ENCODE results near the gene TUBGCP3.
"Not testable (repeated sequence)": the region's sequence is repeated elsewhere in the genome, so short reads cannot be mapped to it uniquely, and the experiment has no call there.

Gene TUBGCP3, protein sequence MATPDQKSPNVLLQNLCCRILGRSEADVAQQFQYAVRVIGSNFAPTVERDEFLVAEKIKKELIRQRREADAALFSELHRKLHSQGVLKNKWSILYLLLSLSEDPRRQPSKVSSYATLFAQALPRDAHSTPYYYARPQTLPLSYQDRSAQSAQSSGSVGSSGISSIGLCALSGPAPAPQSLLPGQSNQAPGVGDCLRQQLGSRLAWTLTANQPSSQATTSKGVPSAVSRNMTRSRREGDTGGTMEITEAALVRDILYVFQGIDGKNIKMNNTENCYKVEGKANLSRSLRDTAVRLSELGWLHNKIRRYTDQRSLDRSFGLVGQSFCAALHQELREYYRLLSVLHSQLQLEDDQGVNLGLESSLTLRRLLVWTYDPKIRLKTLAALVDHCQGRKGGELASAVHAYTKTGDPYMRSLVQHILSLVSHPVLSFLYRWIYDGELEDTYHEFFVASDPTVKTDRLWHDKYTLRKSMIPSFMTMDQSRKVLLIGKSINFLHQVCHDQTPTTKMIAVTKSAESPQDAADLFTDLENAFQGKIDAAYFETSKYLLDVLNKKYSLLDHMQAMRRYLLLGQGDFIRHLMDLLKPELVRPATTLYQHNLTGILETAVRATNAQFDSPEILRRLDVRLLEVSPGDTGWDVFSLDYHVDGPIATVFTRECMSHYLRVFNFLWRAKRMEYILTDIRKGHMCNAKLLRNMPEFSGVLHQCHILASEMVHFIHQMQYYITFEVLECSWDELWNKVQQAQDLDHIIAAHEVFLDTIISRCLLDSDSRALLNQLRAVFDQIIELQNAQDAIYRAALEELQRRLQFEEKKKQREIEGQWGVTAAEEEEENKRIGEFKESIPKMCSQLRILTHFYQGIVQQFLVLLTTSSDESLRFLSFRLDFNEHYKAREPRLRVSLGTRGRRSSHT

GRCh38 chr13:112587764-112588489 is at the start of gene TUBGCP3:
Gene TUBGCP3 (minus strand): TSS chr13:112588153. CDS start chr13:112587980, 173 bp downstream.
- peak; percentile 59 to 78 for DNase-seq (ENCODE audit: low read depth in 1 of 2, low spot score in 1 of 2)

DNA sequence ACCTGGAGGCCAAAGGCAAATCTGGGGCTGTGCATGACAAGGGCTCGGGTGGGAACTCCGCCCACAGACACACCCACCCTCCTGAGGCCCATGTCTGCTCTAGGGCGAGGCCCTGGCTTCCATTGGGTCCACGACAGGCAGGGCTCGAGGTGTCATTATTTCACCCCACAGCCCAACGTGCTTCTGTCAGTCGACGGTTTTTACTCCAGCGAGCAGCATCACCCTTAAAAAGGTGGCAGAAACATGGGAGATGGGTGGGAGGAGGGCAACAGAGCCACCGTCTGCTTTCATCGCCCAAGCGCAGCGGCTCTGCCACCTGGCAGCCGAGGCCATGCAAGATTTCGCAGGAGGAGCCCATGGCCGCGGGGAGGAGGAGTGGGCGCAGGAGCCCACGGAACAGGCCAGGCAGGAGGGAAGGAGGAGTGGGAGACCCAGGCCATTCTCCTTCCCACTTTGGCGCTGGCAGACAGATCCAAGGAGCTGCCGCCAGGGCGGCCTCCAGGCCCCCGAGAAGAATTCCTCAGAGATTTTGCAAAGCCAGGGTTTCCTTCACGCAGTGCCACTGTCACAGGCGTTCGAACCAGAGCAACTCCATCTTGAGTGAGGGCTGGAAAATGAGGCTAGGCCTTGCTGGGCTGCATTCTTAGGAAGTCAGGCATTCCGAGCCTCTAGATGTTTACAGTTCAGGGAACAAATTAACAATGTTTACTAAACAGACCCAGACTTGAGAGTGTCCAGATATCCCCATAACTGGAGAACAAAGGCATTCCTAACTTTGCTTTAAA is 49.3 kb upstream of the TUBGCP3 start:
- DNase-seq (ENCODE audit: low read depth in 1 of 2, low spot score in 1 of 2): no peak

GRCh38 chr13:112636401-112636975 is 48.5 kb upstream of the TUBGCP3 start:
- no peak for DNase-seq (ENCODE audit: low read depth in 1 of 2, low spot score in 1 of 2)

DNA sequence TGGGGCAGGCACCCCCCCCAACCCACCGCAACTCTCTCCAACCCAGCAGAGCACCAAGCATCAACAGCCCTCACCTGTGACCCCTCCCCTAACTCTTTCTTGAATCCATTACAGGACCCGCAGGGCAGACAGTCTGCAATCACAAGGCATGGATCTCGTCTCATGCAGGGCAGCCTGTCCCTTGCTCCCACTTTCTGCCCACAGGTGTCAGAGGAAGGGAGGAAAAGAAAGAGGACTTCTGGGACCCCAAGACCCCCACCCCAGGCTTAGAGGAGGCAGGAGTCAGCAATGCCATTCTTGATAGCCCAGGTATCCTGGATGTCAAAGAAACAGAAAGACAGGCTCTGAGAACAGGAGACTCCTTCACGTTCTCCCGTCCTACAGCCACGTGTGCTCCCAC is 47.4 kb upstream of the TUBGCP3 start:
- no peak for DNase-seq (ENCODE audit: low read depth in 1 of 2, low spot score in 1 of 2)

GRCh38 chr13:112634102-112634501 is 46.1 kb upstream of the TUBGCP3 start:
- no peak for DNase-seq (ENCODE audit: low read depth in 1 of 2, low spot score in 1 of 2)

DNA sequence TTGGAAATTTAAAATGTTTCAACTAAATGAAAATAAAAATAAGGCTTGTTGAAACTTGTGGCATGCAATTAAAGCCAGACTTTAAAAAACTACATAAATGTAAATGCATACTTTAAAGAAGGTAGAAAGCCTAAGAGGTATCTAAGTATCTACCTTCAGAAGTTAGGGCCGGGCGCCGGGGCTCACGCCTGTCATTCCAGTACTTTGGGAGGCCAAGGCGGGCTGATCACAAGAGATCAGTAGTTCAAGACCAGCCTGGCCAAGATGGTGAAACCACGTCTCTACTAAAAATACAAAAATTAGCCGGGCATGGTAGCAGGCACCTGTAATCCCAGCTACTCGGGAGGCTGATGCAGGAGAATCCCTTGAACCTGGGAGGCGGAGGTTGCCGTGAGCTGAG is 42.3 kb upstream of the TUBGCP3 start:
- not testable (repeated sequence) for DNase-seq (ENCODE audit: low read depth in 1 of 2, low spot score in 1 of 2)

DNA sequence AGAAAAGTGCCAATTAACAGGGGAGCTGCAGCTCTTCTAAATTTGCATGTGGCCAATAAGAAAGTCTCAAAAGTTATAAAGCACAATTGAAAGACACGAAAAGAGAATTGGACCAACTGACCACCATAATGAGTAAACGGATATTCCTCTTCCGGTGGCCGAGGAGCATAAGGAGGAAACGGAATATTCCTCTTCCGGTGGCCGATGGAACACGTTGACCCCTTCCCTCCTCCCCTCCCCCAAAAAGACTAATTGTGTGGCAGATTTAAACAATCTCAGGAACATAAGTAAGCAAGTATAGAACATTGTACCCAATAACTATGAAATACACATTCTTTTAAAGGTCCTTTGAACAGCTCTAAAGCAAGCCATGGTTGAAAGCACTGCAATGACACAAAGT is 41.2 kb upstream of the TUBGCP3 start:
- no peak for DNase-seq (ENCODE audit: low read depth in 1 of 2, low spot score in 1 of 2)

GRCh38 chr13:112627613-112628012 is 39.7 kb upstream of the TUBGCP3 start:
- not testable (repeated sequence) for DNase-seq (ENCODE audit: low read depth in 1 of 2, low spot score in 1 of 2)

DNA sequence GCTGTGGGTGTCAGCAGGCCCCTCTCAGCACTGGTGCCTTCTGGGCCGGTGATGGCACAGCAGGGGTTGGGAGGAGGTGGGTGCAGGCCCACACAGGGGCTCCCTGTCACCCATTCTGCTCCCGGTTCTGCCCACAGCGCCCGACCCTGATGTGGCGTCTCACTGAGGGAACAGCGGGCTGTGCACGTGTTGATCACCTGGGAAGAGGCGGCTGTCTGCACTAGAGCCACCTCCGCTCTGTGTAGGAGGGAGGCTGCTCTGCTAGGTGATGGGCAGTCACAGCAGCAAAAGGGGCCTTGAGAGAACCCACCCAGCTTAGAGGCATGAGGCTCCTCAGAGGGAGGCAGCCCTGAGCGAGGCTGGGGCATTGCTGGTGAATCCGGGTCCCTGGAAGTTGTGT is 39.2 kb upstream of the TUBGCP3 start:
- DNase-seq (ENCODE audit: low read depth in 1 of 2, low spot score in 1 of 2): no peak

GRCh38 chr13:112626761-112627160 is 38.8 kb upstream of the TUBGCP3 start:
- no peak for DNase-seq (ENCODE audit: low read depth in 1 of 2, low spot score in 1 of 2)

DNA sequence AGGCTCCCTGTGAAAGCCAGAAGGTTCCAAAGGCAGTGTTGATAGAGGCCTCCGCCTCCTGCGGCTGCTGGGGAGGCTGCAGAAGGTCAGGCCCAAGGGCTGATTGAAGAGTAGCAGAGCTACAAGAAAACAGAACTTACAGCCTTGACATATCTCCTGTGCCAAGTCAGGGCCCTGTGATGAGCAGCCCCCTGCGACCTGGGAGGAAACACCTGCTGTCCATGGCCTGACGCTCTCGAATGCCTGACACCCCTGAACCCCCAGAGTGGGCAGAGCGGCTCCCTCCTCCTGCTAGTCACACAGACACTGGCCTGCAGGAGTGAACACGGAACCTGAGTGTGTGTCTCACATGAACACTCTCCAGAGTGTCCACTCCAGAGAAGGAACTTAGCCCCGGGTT is 38.2 kb upstream of the TUBGCP3 start:
- no peak for DNase-seq (ENCODE audit: low read depth in 1 of 2, low spot score in 1 of 2)

GRCh38 chr13:112625698-112626097 is 37.7 kb upstream of the TUBGCP3 start:
- no peak for DNase-seq (ENCODE audit: low read depth in 1 of 2, low spot score in 1 of 2)

GRCh38 chr13:112624602-112625430 is 36.9 kb upstream of the TUBGCP3 start:
- DNase-seq (ENCODE audit: low read depth in 1 of 2, low spot score in 1 of 2): no peak

GRCh38 chr13:112624040-112624439 is 36.1 kb upstream of the TUBGCP3 start:
- no peak for DNase-seq (ENCODE audit: low read depth in 1 of 2, low spot score in 1 of 2)

DNA sequence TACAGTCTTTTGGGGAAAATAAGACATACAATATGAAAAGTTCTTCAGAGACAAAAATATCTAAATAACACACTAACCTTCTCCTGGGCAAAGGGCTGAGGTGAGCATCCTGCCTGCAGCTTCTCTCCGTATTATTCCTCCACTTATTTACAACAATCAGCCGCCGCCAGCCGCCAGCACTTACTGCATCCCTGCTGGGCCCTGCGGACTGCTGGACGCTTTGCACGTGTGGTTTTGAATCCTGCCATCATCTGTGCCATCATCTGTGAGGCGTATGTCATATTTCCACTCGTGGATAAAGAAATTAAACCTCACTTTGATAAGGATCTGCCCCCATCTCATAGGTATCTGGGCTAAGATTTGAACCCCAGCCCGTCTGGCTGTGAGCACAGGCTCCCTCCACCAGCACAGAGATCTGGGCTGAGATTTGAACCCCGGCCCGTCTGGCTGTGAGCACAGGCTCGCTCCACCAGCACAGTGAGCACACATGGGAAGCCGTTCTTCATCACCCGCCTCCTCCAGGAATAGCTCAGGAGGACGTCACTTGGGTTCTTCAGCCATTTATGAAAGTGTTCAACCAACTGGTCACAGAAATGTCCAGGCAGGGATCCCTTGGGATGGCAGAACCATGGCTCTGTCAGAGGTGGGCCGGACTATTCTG is 35.2 kb upstream of the TUBGCP3 start:
- no peak for DNase-seq (ENCODE audit: low read depth in 1 of 2, low spot score in 1 of 2)

DNA sequence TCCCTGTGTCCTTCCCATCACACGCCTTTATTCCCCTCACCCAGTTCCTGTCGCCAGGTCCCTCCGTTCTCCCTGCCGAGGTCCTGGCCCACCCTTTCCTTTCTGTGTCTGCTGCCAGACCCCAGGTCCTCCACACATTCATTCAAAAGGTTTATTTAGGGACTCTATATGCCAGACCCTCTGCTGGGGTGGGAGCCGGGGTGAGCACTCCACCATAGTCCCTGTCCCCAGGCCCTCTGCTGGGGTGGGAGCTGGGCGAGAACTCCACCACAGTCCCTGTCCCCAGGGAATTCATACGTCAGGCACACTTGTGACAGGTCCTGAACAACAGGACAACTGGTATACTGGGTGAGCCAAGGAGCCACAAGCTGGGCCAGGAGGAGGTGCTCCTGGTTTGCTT is 34.4 kb upstream of the TUBGCP3 start:
- DNase-seq (ENCODE audit: low read depth in 1 of 2, low spot score in 1 of 2): no peak

DNA sequence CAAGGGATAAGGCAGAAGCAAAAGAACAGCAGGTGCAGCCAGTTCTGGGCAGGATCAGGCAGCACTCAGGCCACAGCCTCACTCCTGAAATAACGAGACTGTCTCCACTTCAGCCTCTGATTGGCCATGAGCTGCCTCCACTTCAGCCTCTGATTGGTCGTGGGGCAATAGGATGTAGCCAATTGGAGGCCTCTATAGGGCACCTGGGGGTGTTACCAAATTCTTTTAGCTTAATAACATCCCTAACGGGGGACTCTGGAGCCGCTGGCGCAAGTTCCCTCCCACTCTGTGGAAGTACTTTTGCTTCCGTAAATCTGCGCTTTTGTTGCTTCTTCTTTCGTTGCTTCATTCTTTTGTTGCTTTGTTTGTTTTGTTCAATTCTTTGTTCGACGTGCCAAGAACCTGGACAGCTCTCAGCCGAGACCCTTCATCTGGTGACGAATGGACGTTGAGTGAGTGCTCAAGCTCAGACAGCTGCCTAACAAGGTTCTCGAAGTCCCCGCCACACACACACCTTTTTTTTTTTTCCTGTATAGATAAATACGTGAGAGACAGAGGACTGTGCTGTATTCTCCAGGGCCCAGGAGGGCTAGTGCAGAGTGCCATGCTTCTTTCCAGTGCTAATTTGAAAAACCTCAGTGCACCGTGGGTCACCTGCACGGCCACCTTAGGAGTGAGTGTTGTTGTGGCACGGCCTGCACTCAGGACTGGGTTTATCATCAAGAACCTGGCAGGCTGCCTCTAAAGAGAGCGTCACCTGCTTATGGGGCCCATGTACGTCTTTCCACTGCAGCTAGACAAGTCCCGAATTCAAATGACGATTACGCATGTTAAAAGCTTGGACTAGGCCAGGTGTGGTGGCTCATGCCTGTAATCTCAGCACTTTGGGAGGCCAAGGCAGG is 32.0 kb upstream of the TUBGCP3 start:
- no peak for DNase-seq (ENCODE audit: low read depth in 1 of 2, low spot score in 1 of 2)

GRCh38 chr13:112618501-112618900 is 30.5 kb upstream of the TUBGCP3 start:
- no peak for DNase-seq (ENCODE audit: low read depth in 1 of 2, low spot score in 1 of 2)
